ENCODE measurements around the gene COG2. TPM values are rescaled to one million over a fixed set of nuclear protein-coding genes. Genes with fewer than 3 reads are reported as not detected.

The COG2 gene
- total and polyA plus RNA-seq, 12 donors = 12.0 to 80.1 (median 50.6) TPM

DNA sequence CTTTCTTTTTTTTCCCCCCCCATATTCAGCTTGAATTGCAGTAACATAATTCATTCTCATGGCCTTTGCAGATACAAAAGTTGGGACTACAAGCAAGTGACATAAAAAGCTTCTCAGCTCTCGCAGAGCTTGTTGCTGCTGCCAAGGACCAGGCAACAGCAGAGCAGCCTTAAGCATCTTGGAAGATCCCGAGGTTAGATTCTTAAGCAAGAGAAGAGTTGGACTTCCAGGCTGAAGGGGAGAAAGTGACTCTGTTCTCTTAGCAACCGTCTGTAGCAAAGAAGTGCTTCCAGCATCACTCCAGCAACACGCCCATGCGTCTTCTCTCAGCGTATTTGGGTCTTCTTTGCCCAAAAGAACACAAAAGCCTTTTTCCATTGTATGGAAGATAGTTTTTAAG is 50.9 kb downstream of the COG2 start:
- no peaks in the 10 kb centered on the region for H3K9me3 ChIP-seq (replicated peaks in 1 of 3)
- no peak for DNase-seq
- intact Hi-C loops (cut with DNase I) = no loop called here
- H3K4me3 ChIP-seq = no peak overlapping the region
- no peak overlapping the region for H3K27ac ChIP-seq
- no peaks in the 10 kb centered on the region for H3K4me1 ChIP-seq (replicated peaks in 1 of 2)
- H3K36me3 ChIP-seq (replicated peaks in 1 of 2) = peaks cover 0 to 52% of the 10 kb centered on the region in 2 donors
- no peaks in the 10 kb centered on the region for H3K27me3 ChIP-seq
- TF ChIP-seq CTCF (IDR thresholded peaks at IDR 0.05) (no peak), POLR2A (IDR thresholded peaks at IDR 0.05) (no peak)
- 86 to 93% (median 91%) methylated on average over 6 of the region's 6 CpGs for WGBS, 4 donors

DNA sequence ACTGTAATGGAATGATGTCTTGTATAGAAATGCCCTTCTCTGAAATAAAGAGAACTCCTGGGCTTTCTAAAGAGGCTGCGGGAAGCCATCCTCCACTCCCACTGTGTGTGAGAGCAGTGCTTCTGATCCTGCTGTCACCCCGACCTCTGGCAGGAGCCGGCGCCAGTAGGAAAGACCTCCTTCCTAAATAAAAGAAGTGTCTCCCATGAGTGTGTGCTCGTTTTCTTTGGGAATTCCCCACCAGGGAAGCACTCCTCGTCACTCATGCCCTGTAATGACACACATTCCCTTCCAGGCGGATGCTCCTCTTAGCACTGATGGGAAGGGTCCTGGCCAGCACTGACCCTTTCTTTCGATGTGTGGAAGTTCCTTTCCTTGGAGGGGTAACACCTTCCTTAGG is 51.5 kb downstream of the COG2 start:
- Histone ChIP-seq H3K27ac (no peak overlapping the region), H3K4me3 (no peak overlapping the region), H3K36me3 (replicated peaks in 1 of 2) (peaks cover 0 to 47% of the 10 kb centered on the region in 2 donors), H3K4me1 (replicated peaks in 1 of 2) (no peaks in the 10 kb centered on the region), H3K27me3 (no peaks in the 10 kb centered on the region), H3K9me3 (replicated peaks in 1 of 3) (no peaks in the 10 kb centered on the region)
- 85 to 93% (median 88%) methylated on average over 8 of the region's 8 CpGs for WGBS, 4 donors
- intact Hi-C loops (cut with DNase I) = no loop called here
- no peak for TF ChIP-seq POLR2A (IDR thresholded peaks at IDR 0.05)
- no peak for DNase-seq

- Histone ChIP-seq H3K9me3 (replicated peaks in 1 of 3) (no peaks in the 10 kb centered on the region), H3K4me1 (replicated peaks in 1 of 2) (no peaks in the 10 kb centered on the region), H3K27ac (no peak overlapping the region), H3K27me3 (no peaks in the 10 kb centered on the region), H3K4me3 (no peak overlapping the region), H3K36me3 (replicated peaks in 1 of 2) (peaks cover 0 to 44% of the 10 kb centered on the region in 2 donors)
- no peak for TF ChIP-seq CTCF (IDR thresholded peaks at IDR 0.05)
- 89 to 96% (median 93%) methylated on average over 4 of the region's 4 CpGs for WGBS, 4 donors
- intact Hi-C loops (cut with DNase I) = no loop called here
- DNase-seq = no peak
Measured at GRCh38 chr1:230694464-230694863, 52.2 kb downstream of the COG2 start.

DNA sequence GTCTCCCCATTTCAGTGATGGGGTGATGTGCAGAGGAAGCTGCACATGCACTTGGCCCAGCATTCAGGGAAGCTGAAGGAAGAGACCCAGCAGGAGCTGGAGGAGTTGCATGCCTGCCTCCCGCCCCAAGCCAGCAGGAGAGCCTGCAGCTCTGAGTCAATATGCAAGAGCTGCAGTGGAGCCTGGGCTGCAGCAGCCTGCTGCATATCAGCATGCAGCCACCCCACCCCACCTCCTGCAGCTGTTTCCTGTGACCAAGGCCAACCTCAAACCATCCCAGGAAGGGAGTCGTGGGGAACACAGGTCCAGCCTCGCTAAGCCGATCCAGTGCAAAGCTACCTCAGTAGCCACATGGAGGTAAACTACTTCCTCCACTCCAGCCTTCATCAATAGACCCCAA is 52.7 kb downstream of the COG2 start:
- 43 to 60% (median 51%) methylated on average over 1 to 4 of the region's 4 CpGs for WGBS, 4 donors
- H3K27me3 ChIP-seq = no peaks in the 10 kb centered on the region
- no peak for DNase-seq
- no peaks in the 10 kb centered on the region for H3K9me3 ChIP-seq (replicated peaks in 1 of 3)
- H3K27ac ChIP-seq = no peak overlapping the region
- TF ChIP-seq POLR2A (IDR thresholded peaks at IDR 0.05) = no peak
- no peak for TF ChIP-seq CTCF (IDR thresholded peaks at IDR 0.05)
- intact Hi-C loops (cut with DNase I) = no loop called here
- peaks cover 0 to 40% of the 10 kb centered on the region in 2 donors for H3K36me3 ChIP-seq (replicated peaks in 1 of 2)
- no peaks in the 10 kb centered on the region for H3K4me1 ChIP-seq (replicated peaks in 1 of 2)
- H3K4me3 ChIP-seq = no peak overlapping the region

DNA sequence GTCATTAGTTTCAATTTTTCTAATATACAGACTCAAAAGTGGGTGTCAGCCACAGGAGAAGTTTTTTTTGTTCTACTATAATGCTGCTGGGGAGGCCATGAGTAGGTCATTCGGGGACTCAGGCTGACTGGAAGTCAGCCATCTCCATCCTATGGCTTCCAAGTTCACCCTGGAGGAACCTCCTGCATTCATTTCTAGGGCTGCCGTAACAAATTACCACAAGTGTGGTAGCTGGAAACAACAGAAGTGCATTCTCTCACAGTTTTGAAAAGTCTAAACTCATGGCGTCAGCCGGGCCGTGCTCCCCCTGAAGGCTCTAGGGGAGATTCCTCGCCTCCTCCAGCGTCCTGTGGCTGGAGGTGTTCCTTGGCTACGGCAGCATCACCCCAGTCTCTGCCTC is 53.9 kb downstream of the COG2 start:
- intact Hi-C loops (cut with DNase I) = no loop called here
- WGBS, 4 donors = 76 to 86% (median 83%) methylated on average over 8 of the region's 8 CpGs
- Histone ChIP-seq H3K4me1 (replicated peaks in 1 of 2) (no peaks in the 10 kb centered on the region), H3K27me3 (no peaks in the 10 kb centered on the region), H3K27ac (no peak overlapping the region), H3K36me3 (replicated peaks in 1 of 2) (peaks cover 0 to 30% of the 10 kb centered on the region in 2 donors), H3K9me3 (replicated peaks in 1 of 3) (no peaks in the 10 kb centered on the region), H3K4me3 (no peak overlapping the region)
- no peak for TF ChIP-seq CTCF (IDR thresholded peaks at IDR 0.05)
- no peak for TF ChIP-seq POLR2A (IDR thresholded peaks at IDR 0.05)
- DNase-seq = no peak
